DMS79 treated with DMSO at 0.1 percent for 48 hours (cell line): ENCODE data around the gene ZNF282.
"Not testable (repeated sequence)": the region's sequence is repeated elsewhere in the genome, so short reads cannot be mapped to it uniquely, and the experiment has no call there.

ENCODE experiments used
- DNase-seq: peaks from one replicate; lab custom pipeline; 2025; lab: John Stamatoyannopoulos, UW

The ZNF282 gene

GRCh38 chr7:149224352-149224751, 29.0 kb downstream of the ZNF282 start:
- DNase-seq, result no peak

DNA sequence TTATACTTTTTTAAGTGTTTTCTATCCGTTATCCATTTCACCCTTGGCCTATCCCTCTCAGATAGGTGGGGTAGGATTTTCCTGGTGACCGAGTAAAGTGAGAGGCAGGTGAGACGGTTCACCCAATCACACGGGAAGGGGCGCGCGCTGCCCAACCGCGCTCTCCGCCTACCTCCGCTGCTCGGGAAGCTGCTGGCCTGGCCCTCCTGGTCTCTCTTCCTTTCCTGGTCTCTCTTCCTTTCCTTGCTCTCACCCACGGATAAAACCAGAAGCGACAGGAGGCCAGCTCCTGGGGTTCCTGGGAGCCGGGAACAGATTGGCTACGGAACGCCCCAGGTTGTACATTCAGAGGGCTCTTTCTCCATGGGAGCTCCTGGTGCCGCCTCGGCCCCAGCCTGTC, 29.8 kb downstream of the ZNF282 start:
- no peak for DNase-seq

DNA sequence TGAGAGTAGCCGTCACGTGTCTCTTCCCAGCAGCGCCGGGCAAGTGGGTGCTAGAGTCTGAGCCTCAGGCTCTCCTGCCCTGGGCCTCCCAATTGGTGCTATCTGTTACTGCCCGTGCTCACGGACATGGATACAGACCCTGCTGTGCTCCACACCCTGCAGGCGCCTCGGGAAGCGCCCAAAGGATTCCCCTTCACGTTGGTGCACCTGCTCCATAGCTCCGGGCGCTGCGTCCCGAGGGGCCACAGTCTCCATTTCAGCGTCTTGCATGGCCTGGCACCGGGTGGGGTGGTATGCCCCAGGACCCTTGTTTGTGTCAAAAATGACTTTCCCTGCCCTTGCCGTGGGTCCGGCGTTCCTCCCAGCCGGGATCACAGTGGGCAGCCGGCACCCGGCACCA, 30.3 kb downstream of the ZNF282 start:
- no peak for DNase-seq

- not testable (repeated sequence) for DNase-seq
Observed at GRCh38 chr7:149226366-149226765, 31.0 kb downstream of the ZNF282 start.

GRCh38 chr7:149226840-149227494, 31.6 kb downstream of the ZNF282 start:
- no peak for DNase-seq

DNA sequence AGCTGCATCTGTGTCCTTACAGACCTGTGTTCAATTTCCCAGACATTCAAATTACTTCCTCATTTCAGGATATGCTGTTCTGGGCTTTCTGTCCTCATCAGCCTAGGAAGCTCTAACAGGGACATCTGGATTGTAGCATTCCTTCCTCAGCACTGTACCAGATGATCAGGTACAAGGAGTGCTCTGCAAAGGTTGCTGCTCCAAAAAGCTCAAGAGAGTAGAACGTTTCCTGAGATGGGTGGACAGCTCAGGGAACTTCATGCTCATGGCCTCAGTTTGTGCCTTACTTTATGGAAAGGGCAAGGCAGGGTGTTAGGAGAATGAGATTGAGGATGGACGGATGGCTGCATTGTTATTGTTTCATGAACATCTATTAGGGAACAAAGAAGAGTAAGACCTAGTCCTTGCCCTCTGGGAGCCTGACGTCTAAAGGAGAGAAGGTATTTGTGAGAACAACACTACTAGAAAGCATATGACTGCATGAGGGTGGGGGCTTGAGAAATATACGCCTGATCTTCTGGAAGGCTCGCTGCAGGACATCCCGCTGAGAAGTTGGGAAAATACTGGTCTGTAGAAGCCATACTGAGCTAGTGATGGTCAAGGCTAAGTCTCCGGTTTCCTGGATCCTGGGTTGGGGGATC, 33.6 kb downstream of the ZNF282 start:
- no peak for DNase-seq

- no peak for DNase-seq
Observed at GRCh38 chr7:149229526-149229925, 34.2 kb downstream of the ZNF282 start.

DNA sequence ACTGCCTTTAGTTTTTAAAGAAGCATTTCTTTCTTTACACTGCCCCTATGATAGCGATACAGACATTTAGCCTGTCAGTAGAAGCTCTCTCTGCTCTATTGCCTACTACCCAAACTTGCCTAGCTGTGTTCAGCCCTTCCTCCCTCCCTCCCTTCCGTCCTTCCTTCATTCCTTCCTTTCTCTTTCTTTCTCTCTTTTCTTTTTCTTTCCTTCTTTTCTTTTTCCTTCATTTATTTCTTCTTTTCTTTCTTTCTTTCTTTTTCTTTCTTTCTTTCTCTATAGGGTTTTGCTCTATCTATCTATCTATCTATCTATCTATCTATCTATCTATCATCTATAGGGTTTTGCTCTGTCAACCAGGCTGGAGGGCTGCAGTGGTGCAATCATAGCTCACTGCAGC, 37.0 kb downstream of the ZNF282 start:
- no peak for DNase-seq

GRCh38 chr7:149233655-149234204, 38.4 kb downstream of the ZNF282 start:
- not testable (repeated sequence) for DNase-seq

- DNase-seq, result no peak
Observed at GRCh38 chr7:149237502-149237901, 42.2 kb downstream of the ZNF282 start.

- DNase-seq, result no peak
Observed at GRCh38 chr7:149238051-149238450, 42.7 kb downstream of the ZNF282 start.

GRCh38 chr7:149239345-149240143, 44.2 kb downstream of the ZNF282 start, which contains the start of gene ZNF212:
ZNF212 (plus strand) TSS chr7:149239651; CDS start chr7:149239779, 128 bp downstream.
- peak; percentile 72 for DNase-seq

GRCh38 chr7:149240637-149241036, 45.3 kb downstream of the ZNF282 start:
- DNase-seq, result no peak

GRCh38 chr7:149241696-149242095, 46.4 kb downstream of the ZNF282 start:
- DNase-seq, result no peak

GRCh38 chr7:149245244-149245643, 49.9 kb downstream of the ZNF282 start:
- DNase-seq, result no peak

- DNase-seq, result no peak
Observed at GRCh38 chr7:149245744-149246143, 50.4 kb downstream of the ZNF282 start.

- DNase-seq, result no peak
Observed at GRCh38 chr7:149248777-149249176, 53.4 kb downstream of the ZNF282 start.

- DNase-seq, result not testable (repeated sequence)
Observed at GRCh38 chr7:149250151-149250550, 54.8 kb downstream of the ZNF282 start.

GRCh38 chr7:149251518-149251917, 56.2 kb downstream of the ZNF282 start:
- not testable (repeated sequence) for DNase-seq

DNA sequence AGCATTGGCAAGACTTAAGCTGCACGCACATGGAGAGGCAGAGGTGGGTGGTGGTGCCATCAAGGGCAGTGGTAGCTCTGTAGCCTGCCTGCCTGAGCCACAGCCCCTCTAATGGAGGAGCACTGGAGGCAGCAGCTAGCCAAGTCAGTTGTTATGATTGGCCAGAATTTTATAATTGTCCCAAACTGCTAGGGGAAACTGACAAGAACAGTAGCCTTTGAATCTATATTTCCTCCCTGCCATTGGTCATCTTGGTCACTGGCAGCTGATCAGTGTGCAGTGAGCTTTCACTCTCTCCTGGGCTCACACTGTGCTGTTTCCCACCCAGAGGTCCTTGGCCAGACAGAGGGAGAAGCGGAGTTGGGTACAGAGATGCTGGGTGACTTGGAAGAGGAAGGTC, 57.0 kb downstream of the ZNF282 start:
- no peak for DNase-seq

- no peak for DNase-seq
Observed at GRCh38 chr7:149253665-149254064, 58.3 kb downstream of the ZNF282 start.

DNA sequence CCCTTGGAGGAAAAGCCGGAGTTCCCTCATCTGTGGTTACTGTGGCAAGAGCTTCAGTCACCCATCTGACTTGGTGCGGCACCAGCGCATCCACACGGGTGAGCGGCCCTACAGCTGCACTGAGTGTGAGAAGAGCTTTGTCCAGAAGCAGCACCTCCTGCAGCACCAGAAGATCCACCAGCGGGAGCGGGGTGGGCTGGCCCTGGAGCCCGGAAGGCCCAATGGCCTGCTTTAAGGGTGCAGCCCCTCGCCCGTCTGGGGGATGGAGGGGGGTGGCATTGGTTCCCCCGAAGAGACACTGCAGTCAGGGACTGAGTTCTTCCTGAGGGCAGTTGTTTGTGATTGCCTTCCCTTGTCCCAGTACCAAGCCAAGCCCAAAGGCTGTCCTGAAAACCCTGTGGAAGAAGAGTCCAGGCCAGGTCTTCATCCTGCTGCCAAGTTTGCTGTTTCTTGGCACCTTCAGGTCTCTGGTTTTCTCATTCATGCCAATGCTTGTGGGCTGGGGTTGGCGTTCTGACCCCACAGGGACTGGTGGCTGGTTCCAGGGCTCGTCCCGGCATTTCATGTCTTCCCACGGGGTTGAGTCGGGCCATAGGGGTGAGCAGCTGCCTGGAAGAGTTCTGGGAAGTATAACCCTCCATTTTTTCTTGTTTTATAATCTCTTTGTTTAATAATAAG, 59.0 kb downstream of the ZNF282 start:
- DNase-seq, result no peak
